HCT116 (cell line): ENCODE results near the gene EEF1AKMT2.
"Not testable (repeated sequence)": the region's sequence is repeated elsewhere in the genome, so short reads cannot be mapped to it uniquely, and the experiment has no call there.

Experiments
- CBX3 ChIP-seq: IDR thresholded peaks from 2 replicates; pipeline ENCODE4 v1.6.1; 2012; ENCODE audit warnings: low read depth
- CEBPB ChIP-seq: IDR thresholded peaks from 2 replicates; pipeline ENCODE4 v1.6.1; 2012; ENCODE audit warnings: low read depth
- CTCF ChIP-seq, 3 experiments: fragments of 200-600 bp in 1 of 3; sonication (generic) in 1 of 3; IDR thresholded peaks in 2 of 3; conservative IDR thresholded peaks in 1 of 3; 2 replicates each; pipeline ENCODE4 v1.5.1; 2012 to 2017; ENCODE audit warnings: low read depth in 2 of 3, low read length in 2 of 3, antibody characterized with exemption in 1 of 3, borderline replicate concordance in 1 of 3, control low read depth in 1 of 3, mild to moderate bottlenecking in 1 of 3, mixed read lengths in 1 of 3, mixed run types in 1 of 3, moderate library complexity in 1 of 3; ENCODE audit not compliant: insufficient read depth in 1 of 3
- EZH2 ChIP-seq: fragments of 200-600 bp; sonication (generic); IDR thresholded peaks from 2 replicates; pipeline ENCODE4 v1.6.1; 2017; ENCODE audit warnings: antibody characterized with exemption, mixed run types
- EZH2phosphoT487 ChIP-seq: fragments of 200-600 bp; IDR thresholded peaks from 2 replicates; pipeline ENCODE4 v1.6.1; 2018; ENCODE audit warnings: antibody characterized with exemption, borderline replicate concordance
- MAX ChIP-seq: IDR thresholded peaks from 2 replicates; pipeline ENCODE4 v1.6.1; 2012
- POLR2A ChIP-seq: IDR thresholded peaks from 2 replicates; pipeline ENCODE4 v1.7.0; 2011; ENCODE audit warnings: borderline replicate concordance; ENCODE audit not compliant: insufficient read depth, insufficient read length; ENCODE audit errors: extremely low read depth
- POLR2AphosphoS5 ChIP-seq: IDR thresholded peaks from 2 replicates; pipeline ENCODE4 v1.6.1; 2011; ENCODE audit warnings: mild to moderate bottlenecking, low read depth, low read length, moderate library complexity
- REST ChIP-seq: IDR thresholded peaks from 2 replicates; pipeline ENCODE4 v1.6.1; 2012; ENCODE audit warnings: low read depth
- SIN3A ChIP-seq: IDR thresholded peaks from 2 replicates; pipeline ENCODE4 v1.6.1; 2012; ENCODE audit warnings: low read depth
- TCF7L2 ChIP-seq: IDR thresholded peaks from 2 replicates; pipeline ENCODE4 v1.7.0; 2011; ENCODE audit warnings: borderline replicate concordance, inconsistent platforms; ENCODE audit not compliant: insufficient read depth, insufficient read length; ENCODE audit errors: extremely low read depth
- YY1 ChIP-seq: IDR thresholded peaks from 2 replicates; pipeline ENCODE4 v1.6.1; 2011; ENCODE audit warnings: low read length, low read depth, moderate library complexity, mild to moderate bottlenecking; ENCODE audit not compliant: insufficient replicate concordance; ENCODE audit errors: extremely low read depth
- ZFX ChIP-seq: fragments of 450-650 bp; IDR thresholded peaks from 2 replicates; pipeline ENCODE4 v1.6.1; 2017
- ZNF274 ChIP-seq: fragments of 200-500 bp; sonication (Bioruptor generic); IDR thresholded peaks from 2 replicates; pipeline ENCODE4 v1.6.1; 2014; ENCODE audit warnings: mild to moderate bottlenecking, low read depth, low read length, inconsistent platforms

GRCh38 chr10:124746447-124746846 lies 45.2 kb downstream of the EEF1AKMT2 start:
- not testable (repeated sequence) for TF ChIP-seq POLR2A; CTCF (IDR thresholded peaks at IDR 0.05 in 2 of 3, conservative IDR thresholded peaks at IDR 0.05 in 1 of 3; ENCODE audit: borderline replicate concordance in 1 of 3, insufficient read depth in 1 of 3, low read depth in 2 of 3, low read length in 2 of 3); YY1; EZH2phosphoT487; ZFX; ZNF274; MAX; CEBPB; REST; POLR2AphosphoS5; CBX3; TCF7L2; SIN3A; EZH2
